ENCODE results near the gene SLC39A12. TPM values are rescaled to one million over a fixed set of nuclear protein-coding genes. Genes with fewer than 3 reads are reported as not detected.
"Not testable (repeated sequence)": the region's sequence is repeated elsewhere in the genome, so short reads cannot be mapped to it uniquely, and the experiment has no call there.

SLC39A12 gene
- polyA plus RNA-seq (ENCODE audit: insufficient read depth in 1 of 5, insufficient read length in 5 of 5, low replicate concordance in 1 of 5), result under 1 TPM in 2 of 5 donors, not detected in 3; 0.09 to 0.12 TPM
- long read RNA-seq, donor 1, result 0 reads
- long read RNA-seq, donor 2, result 0 reads
- long read RNA-seq, donor 3, result 0 reads
- long read RNA-seq, donor 4, result 0 reads
- long read RNA-seq, donor 5, result 0 reads
- long read RNA-seq, donor 6, result 0 reads
- long read RNA-seq, donor 7, result 0 reads
- long read RNA-seq, donor 8, result 0 reads

- no peak for DNase-seq
Measured at GRCh38 chr10:17951868-17952371, at the start of gene SLC39A12. Gene SLC39A12 (plus strand): TSS chr10:17951918. CDS start chr10:17953277, 1,359 bp downstream.

DNA sequence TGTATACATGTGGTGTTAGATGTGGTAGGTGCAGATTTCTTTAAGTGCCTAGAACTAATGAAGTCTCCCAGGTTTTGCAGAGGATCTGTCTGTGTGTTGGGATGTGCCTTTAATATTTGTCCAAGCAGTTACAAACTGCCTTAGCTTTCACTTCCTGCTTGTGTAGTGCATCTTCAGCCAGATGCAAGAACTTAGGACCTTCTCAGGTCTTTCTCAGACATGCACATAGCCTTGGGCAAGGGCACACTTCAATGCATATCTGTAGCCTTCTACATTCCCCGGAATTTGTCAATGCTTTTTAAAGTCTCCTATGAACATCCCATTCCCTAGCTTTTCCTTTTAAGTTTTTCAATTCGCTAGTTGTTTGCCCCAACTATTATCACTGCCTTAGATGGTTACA, 47.2 kb upstream of the SLC39A12 start:
- no peak for DNase-seq

DNA sequence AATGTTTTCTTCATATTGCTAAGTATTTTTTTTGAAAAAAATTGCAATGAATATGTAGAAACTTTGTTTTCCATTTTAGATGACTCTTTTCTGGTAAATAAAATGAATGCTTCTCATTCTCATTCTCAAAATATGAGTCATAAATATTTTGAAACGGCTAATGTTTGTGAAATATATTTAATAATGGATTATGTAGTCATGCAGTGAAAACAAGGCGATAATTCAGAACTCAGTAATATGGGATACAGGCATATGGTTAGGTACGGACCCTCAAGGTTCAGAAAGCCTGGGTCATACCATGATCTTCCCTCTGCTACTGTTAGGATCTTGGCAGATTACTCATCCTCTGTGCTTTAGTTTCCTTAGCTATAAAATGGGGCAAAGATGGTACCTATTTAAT, 46.2 kb upstream of the SLC39A12 start:
- DNase-seq, result no peak

- no peak for DNase-seq
Measured at GRCh38 chr10:17906002-17906401, 45.7 kb upstream of the SLC39A12 start.

GRCh38 chr10:17907641-17908040, 44.1 kb upstream of the SLC39A12 start:
- DNase-seq, result no peak

DNA sequence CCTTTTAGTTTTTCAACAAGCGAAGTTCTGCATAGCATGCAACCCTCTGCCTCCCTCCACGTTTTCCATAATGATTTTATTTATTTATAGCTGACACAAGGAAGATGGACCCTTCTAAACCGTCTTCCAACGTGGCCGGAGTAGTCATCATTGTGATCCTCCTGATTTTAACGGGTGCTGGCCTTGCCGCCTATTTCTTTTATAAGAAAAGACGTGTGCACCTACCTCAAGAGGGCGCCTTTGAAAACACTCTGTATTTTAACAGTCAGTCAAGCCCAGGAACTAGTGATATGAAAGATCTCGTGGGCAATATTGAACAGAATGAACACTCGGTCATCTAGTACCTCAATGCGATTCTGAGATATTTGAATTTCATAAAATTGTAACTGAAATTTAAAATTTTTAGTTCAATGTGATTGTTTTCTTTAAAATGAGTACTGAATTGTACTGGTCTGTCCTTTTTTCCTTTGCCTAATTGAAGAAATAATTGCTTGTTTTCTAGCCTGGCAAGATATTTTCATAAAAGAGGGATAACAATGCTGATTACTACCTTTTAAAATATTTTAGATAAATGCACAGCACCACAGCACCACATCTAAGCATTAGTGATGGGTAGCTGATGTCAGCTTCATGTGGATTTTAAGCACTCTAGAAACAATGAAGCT, 41.5 kb upstream of the SLC39A12 start:
- no peak for DNase-seq

DNA sequence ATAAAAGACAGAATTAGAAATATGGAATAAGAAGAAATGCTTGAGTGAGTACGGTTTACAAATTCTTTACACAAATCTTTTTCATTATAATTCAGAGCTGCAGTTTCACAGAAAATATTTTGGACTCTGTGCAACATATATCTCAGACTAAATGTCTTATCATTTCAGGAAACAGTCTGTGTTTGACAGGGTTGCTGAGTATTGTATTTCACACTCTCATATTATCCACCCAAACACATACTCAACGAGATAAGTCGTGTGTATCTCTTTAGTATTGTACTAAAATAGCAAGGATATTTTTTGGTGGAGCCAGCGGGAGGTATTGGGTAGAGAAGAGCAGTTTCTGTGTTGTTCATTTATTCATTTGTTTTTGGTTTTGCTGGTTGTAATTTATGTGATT, 39.0 kb upstream of the SLC39A12 start:
- DNase-seq, result peak; percentile 70 to 78

GRCh38 chr10:17913604-17914003, 38.1 kb upstream of the SLC39A12 start:
- no peak for DNase-seq

DNA sequence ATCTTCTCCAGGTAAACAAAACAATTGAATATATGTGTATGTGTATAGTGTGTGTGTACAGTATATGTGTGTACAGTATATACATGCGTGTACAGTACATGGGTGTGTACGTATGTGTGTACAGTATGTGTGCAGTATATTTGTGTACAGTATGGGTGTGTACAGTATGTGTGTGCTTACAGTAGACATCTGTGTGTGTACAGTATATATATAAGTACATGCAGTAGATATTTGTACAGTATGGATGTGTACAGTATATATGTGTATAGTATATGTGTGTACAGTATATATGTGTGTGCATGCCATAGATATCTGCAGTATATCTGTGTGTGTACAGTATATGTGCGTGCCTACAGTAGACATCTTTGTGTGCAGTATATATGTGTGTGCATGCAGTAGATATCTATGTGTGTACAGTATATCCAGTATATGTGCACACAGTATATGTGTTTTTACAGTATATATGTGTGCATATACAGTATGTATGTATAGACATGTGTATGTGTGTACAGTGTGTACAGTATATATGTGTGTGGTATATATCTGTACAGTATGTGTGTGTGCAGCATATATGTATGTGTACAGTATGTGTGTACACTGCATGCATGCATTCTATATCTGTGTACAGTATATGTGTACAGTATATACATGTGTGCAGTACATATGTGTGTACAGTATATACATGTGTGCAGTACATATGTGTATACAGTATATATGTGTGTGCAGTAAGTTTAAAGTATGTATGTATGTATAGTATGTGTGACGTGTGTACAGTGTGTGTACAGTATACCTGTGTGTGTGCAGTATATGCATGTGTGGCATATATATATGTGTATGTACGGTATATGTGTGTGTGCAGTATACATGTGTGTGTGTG, 37.3 kb upstream of the SLC39A12 start:
- DNase-seq, result no peak

GRCh38 chr10:17915181-17915580, 36.5 kb upstream of the SLC39A12 start:
- no peak for DNase-seq

DNA sequence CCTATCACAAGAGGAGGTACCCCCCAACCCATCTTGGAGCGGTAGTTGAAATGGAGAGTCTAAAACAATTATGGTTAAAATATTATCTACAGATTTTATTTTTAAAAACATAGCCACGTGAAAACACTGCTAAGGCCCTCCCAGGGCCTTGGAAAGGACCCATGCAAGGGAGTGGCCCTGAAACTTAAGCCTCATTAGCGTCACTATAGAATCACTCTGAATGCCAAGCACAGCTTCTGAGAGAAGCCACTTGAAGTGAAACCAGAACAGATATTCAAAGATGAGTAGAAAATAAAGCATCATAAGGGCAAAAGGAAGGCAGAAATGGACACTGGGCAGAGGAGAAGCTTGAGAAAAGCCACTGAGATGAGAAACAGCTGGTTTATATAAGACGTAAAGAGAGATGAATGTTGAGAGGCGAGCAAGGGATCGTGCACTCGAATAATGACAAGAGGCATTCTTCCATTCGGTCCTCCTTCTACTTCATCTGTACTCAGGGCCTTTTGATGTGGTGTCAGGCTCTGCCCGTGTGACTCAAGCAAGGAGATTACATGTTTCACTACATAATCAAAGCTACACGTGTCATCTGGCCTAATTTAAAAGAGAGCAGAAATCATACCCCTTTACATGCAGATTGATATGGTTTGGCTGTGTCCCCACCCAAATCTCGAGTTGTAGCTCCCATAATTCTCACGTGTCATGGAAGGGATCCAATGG, 33.4 kb upstream of the SLC39A12 start:
- DNase-seq, result no peak

DNA sequence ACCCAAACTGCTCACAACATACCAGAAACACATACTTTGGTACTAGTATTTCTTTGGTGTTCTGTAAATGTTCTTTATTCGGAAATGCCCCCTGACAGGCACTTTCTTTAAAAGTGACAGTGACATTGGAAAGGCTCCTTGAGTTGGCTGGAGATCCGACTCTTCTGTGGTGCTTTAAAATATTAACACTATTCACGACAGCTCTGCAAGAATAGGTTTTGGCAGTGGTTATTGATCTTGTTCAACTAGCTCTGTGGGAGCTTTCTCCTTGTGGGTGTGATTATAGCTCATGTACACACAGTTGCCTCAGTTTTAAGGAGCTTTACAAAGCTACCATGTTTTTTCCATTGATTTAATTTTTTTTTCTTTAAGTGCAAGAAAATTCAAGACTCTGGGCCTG, 30.3 kb upstream of the SLC39A12 start:
- DNase-seq, result no peak

DNA sequence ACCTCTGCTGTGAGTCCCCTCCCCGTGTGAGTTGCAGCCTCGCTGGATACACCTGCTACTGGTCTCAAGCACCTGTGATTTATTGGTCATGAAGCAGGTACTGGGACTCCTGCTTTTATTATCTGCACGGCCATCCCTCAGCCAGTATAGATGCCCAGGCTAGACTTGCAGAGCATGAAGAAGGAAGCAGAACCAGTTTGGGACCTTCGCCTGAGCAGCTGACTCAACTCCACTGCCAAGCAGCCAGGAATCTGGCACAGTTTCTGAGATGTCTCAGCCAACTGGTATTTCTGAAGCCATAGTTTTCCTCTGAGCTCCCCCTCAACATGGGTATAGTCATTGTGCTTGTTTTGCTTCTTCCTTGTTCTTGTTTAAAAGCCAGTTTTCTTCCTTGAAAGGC, 28.0 kb upstream of the SLC39A12 start:
- DNase-seq, result no peak

GRCh38 chr10:17943033-17943745, 8.5 kb upstream of the SLC39A12 start:
- no peak for DNase-seq

DNA sequence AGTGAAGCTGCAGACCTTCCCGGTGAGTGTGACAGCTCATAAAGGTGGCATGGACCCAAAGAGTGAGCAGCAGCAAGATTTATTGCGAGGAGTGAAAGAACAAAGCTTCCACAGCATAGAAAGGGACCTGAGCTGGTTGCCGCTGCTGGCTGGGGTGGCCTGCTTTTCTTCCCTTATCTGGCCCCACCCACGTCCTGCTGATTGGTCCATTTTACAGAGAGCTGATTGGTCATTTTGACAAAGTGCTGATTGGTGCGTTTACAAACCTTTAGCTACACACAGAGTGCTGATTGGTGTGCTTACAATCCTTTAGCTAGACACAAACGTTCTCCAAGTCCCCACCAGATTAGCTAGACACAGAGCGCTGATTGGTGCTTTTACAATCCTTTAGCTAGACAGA, 1.4 kb upstream of the SLC39A12 start:
- DNase-seq, result not testable (repeated sequence)

- DNase-seq, result no peak
Measured at GRCh38 chr10:17950726-17951125, 992 bp upstream of the SLC39A12 start.

DNA sequence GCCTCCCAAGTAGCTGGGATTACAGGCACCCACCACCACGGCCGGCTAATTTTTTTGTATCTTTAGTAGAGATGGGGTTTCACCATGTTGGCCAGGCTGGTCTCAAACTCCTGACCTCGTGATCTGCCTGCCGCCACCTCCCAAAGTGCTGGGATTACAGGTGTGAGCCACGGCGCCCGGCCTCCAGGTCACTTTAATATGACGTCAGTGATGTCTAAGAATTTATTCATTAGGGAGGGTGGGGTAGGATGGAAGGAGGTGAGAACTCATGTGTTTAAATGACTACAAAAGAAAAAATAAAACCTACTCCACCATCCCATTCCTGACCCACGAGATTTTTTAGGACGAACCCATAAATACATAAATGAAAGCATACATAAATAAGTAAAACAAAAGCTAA, 2.7 kb downstream of the SLC39A12 start:
- not testable (repeated sequence) for DNase-seq

- no peak for DNase-seq
Measured at GRCh38 chr10:17954861-17955260, 3.1 kb downstream of the SLC39A12 start.

DNA sequence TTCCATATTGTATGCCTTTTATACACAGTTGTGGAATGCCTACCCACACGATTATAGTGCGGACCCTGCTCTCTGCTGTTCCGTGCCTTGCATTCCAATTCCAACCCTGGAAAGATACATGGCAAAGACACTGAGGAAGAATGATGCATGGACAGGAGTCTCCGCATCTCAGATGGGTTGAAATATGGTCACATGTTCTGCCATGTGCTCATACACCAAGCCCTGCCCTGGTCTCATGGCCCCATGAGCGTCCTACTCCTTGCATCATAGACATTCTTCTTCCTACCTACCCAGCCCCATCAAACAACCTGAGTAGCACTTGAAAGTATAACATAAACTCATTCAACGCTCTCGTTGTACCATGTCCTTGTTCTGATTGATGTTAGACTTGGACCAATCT, 6.3 kb downstream of the SLC39A12 start:
- no peak for DNase-seq

DNA sequence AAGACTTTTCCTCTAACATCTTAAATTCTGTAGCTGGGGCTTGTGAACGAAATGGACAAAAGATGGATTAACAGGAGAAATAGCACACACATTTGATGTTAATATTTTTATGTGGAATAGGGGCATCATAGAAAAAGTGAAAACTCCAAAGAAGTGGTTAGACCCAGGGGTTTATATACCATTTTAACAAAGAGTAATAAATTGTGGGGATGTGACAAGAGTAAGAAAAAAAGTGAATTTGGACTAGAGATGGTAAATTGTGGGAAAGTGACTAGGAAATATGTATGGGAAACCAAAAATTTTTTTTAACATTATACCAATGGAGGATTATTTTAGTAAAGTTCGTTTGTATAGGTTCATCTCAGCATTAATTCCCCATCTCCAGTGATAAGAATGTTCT, 8.2 kb downstream of the SLC39A12 start:
- DNase-seq, result no peak
